SU-DHL-6 (cell line): ENCODE measurements around the gene HSPB2.

Experiments used
- H2AFZ ChIP-seq: fragments of 200-600 bp; sonication (generic); 2 replicates; pipeline ENCODE4 v1.6.1; 2014; ENCODE audit warnings: low read depth, mild to moderate bottlenecking, moderate library complexity, mixed read lengths, antibody characterized with exemption, low read length; ENCODE audit not compliant: severe bottlenecking
- H3F3A ChIP-seq: fragments of 200-600 bp; shearing (Covaris generic); 2 replicates; pipeline ENCODE4 v1.6.0; 2016; ENCODE audit warnings: antibody characterized with exemption, mild to moderate bottlenecking; ENCODE audit not compliant: insufficient read depth
- H3K27ac ChIP-seq: fragments of 200-600 bp; sonication (generic); 2 replicates; pipeline ENCODE4 v1.5.1; 2016; ENCODE audit warnings: low read depth, mild to moderate bottlenecking, low read length, moderate library complexity, mixed read lengths
- H3K27me3 ChIP-seq: fragments of 200-600 bp; sonication (generic), shearing (Covaris generic); 2 replicates; pipeline ENCODE4 v1.6.0; 2014; ENCODE audit warnings: mild to moderate bottlenecking, low read length
- H3K36me3 ChIP-seq: fragments of 200-600 bp; sonication (generic); 2 replicates; pipeline ENCODE4 v1.6.1; 2014; ENCODE audit warnings: mild to moderate bottlenecking, low read length, mixed read lengths
- H3K4me2 ChIP-seq: fragments of 300-600, 200-600 bp; shearing (Covaris generic), sonication (generic); 2 replicates; pipeline ENCODE4 v1.6.0; 2014; ENCODE audit warnings: low read length, low read depth, mild to moderate bottlenecking; ENCODE audit not compliant: poor library complexity, severe bottlenecking
- H3K4me3 ChIP-seq: fragments of 200-600 bp; sonication (generic); 2 replicates; pipeline ENCODE4 v1.5.1; 2014; ENCODE audit warnings: antibody characterized with exemption, low read length, mild to moderate bottlenecking, mixed read lengths; ENCODE audit not compliant: insufficient read depth, poor library complexity, severe bottlenecking
- H3K79me2 ChIP-seq: fragments of 200-600 bp; sonication (generic); 2 replicates; pipeline ENCODE4 v1.6.1; 2014; ENCODE audit warnings: mild to moderate bottlenecking, low read length, moderate library complexity; ENCODE audit not compliant: insufficient read depth
- H3K9ac ChIP-seq: fragments of 200-600 bp; sonication (generic); 2 replicates; pipeline ENCODE4 v1.7.0; 2014; ENCODE audit warnings: mild to moderate bottlenecking, low read length
- H3K9me2 ChIP-seq: fragments of 200-600 bp; sonication (generic); replicated peaks from 2 replicates; pipeline ENCODE4 v1.6.1; 2014; ENCODE audit warnings: low read length; ENCODE audit not compliant: insufficient read depth
- H3K9me3 ChIP-seq: fragments of 200-600 bp; sonication (generic); 2 replicates; pipeline ENCODE4 v1.6.1; 2014; ENCODE audit warnings: low read length, mixed read lengths; ENCODE audit not compliant: insufficient read depth
- H4K20me1 ChIP-seq: fragments of 200-600 bp; sonication (generic); 2 replicates; pipeline ENCODE4 v1.6.1; 2014; ENCODE audit warnings: low read depth, mild to moderate bottlenecking, antibody characterized with exemption, low read length, moderate library complexity, mixed read lengths
- CTCF ChIP-seq: fragments of 200-600 bp; sonication (generic); IDR thresholded peaks from one replicate; pipeline ENCODE4 v1.5.1; 2017; ENCODE audit warnings: antibody characterized with exemption, mild to moderate bottlenecking, low read length, moderate library complexity; ENCODE audit not compliant: insufficient read depth, poor library complexity, severe bottlenecking
- EZH2phosphoT487 ChIP-seq: fragments of 200-600 bp; sonication (generic), shearing (Covaris generic); conservative IDR thresholded peaks from 2 replicates; pipeline ENCODE4 v1.6.1; 2018; ENCODE audit warnings: mild to moderate bottlenecking, antibody characterized with exemption, low read length, moderate library complexity, mixed read lengths

The HSPB2 gene

GRCh38 chr11:111918390-111919256 is 6.1 kb downstream of the HSPB2 start, which contains the start of gene C11orf52:
TSS of gene C11orf52 (plus strand) at chr11:111918913. CDS start at chr11:111918973, 60 bp downstream.
- H3K9ac ChIP-seq, result no peak within 1 kb of the TSS
- H3K9me2 ChIP-seq, result no peaks in the 10 kb centered on the region

DNA sequence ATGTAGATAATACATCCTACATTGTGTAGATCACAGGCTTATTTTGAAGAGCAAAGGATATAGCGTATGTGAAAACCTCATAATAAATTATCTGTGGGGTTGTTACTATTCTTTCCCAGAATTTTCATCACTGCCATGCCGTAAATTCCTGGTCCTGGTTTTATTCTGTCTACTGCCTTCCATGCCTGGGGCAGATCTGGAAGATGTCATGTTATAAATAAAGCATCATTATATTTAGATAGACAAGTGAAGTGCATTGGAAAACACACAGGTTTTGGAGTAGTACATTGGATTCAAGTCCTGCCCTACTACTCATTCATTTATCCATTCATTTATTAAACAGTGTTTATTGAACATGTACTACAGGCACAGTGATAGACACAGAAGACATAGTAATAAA is 8.4 kb downstream of the HSPB2 start:
- H3K9me2 ChIP-seq, result no peaks in the 10 kb centered on the region
- H2AFZ ChIP-seq, result no peak overlapping the region
- no peak overlapping the region for H3K9ac ChIP-seq
- no peak overlapping the region for H3K4me2 ChIP-seq
- H3K79me2 ChIP-seq, result no peaks in the 10 kb centered on the region
- H3K9me3 ChIP-seq, result no peaks in the 10 kb centered on the region
- H3K36me3 ChIP-seq, result no peaks in the 10 kb centered on the region
- no peak for TF ChIP-seq EZH2phosphoT487
- no peaks in the 10 kb centered on the region for H3F3A ChIP-seq
- no peaks in the 10 kb centered on the region for H3K27me3 ChIP-seq
- H3K4me3 ChIP-seq, result no peak overlapping the region
- H3K27ac ChIP-seq, result no peak overlapping the region
- H4K20me1 ChIP-seq, result no peaks in the 10 kb centered on the region

More at GRCh38 chr11:111918390-111919256, 6.1 kb downstream of the HSPB2 start, which contains the start of gene C11orf52:
- H3K27me3 ChIP-seq, result no peaks in the 10 kb centered on the region
- H3K4me3 ChIP-seq, result no peak within 1 kb of the TSS
- no peaks in the 10 kb centered on the region for H3K36me3 ChIP-seq
- no peaks in the 10 kb centered on the region for H3K9me3 ChIP-seq
- H3K79me2 ChIP-seq, result no peaks in the 10 kb centered on the region
- H3F3A ChIP-seq, result no peaks in the 10 kb centered on the region
- TF ChIP-seq CTCF, result no peak
- no peak for TF ChIP-seq EZH2phosphoT487
- no peak within 1 kb of the TSS for H2AFZ ChIP-seq
- H3K4me2 ChIP-seq, result no peak within 1 kb of the TSS
- H4K20me1 ChIP-seq, result no peaks in the 10 kb centered on the region
- H3K27ac ChIP-seq, result no peak within 1 kb of the TSS

DNA sequence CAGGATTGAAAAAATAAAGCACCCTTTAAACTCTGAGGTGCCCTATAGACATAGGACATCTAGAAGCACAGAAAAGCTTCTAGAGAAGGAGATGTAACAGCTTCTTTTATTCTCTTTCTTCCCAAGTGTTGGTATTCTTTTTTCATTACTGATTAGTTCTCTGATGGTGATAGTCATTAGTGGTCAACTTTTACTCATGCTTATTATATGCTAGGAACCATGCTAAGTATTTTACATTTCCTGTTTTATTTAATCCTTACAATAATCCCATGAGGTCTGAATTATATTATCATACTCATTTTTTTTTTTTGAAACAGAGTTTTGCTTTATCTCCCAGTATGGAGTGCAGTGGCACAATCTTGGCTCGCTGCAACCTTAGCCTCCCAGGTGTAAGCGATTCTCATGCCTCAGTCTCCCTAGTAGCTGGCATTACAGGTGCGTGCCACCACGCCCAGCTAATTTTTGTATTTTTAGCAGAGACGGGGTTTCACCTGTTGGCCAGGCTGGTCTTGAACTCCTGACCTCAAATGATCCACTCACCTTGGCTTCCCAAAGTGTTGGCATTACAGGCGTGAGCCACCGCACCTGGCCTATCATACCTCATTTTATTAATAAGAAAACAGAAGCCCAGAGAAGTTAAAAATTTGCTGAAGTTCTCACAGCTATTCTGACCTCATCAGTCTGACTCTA is 9.2 kb downstream of the HSPB2 start:
- Histone ChIP-seq H3K9me3 (no peaks in the 10 kb centered on the region), H3K79me2 (no peaks in the 10 kb centered on the region)

More for the DNA sequence above, 9.2 kb downstream of the HSPB2 start:
- H3K36me3 ChIP-seq, result no peaks in the 10 kb centered on the region
- H3K4me3 ChIP-seq, result no peak overlapping the region
- H3K9me2 ChIP-seq, result no peaks in the 10 kb centered on the region
- no peak overlapping the region for H3K4me2 ChIP-seq
- H2AFZ ChIP-seq, result no peak overlapping the region
- H3K9ac ChIP-seq, result no peak overlapping the region
- no peaks in the 10 kb centered on the region for H4K20me1 ChIP-seq
- TF ChIP-seq CTCF (no peak), EZH2phosphoT487 (no peak)
- H3K27ac ChIP-seq, result no peak overlapping the region
- H3K27me3 ChIP-seq, result no peaks in the 10 kb centered on the region
- no peaks in the 10 kb centered on the region for H3F3A ChIP-seq
